HG03064 (cell line): Measurements from ENCODE around the gene ERBIN.
"Not testable (repeated sequence)": the region's sequence is repeated elsewhere in the genome, so short reads cannot be mapped to it uniquely, and the experiment has no call there.

ENCODE experiments used
- ATAC-seq: cut with Tn5 transposase; IDR thresholded peaks from one replicate; pipeline ENCODE4 v1.9.1; 2021; ENCODE audit warnings: low read depth; ENCODE audit not compliant: unreplicated experiment

ERBIN gene

DNA sequence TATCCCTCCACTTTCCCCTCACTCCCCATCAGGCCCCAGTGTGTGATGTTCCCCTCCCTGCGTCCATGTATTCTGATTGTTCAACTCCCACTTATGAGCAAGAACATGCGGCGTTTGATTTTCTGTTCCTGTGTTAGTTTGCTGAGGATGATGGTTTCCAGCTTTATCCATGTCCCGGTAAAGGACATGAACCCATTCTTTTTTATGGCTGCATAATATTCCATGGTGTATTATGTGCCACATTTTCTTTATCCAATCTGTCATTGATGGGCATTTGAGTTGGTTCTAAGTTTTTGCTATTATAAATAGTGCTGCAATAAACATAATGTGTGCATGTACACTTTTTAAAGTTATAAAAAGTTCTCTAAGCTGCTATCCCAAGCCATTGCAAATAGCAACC lies 75.6 kb downstream of the ERBIN start:
- no peak for ATAC-seq

- ATAC-seq = no peak
These were observed 76.0 kb downstream of the ERBIN start for GRCh38 chr5:66002415-66002814.

- no peak for ATAC-seq
These were observed 77.8 kb downstream of the ERBIN start for GRCh38 chr5:66004216-66004615.

DNA sequence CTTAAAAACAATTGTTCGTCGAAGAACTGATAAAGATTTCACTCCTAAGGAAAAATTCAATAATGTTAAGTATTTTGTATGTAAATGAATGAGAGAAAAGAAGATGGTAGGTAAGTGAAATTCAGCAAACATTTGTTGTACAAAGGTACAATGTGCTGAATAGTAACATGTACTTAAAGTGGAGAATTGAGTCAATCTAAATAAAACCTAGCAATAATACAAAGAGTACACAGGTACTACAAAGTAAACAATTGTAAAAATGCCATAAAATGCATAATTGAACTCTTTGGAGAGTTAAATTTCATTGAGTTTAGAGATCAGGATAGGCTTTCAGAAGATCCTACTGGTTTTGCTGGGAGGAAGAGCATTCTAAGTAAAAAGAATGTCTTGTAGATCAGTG lies 82.9 kb downstream of the ERBIN start:
- ATAC-seq = no peak

GRCh38 chr5:66010476-66010875 lies 84.1 kb downstream of the ERBIN start:
- ATAC-seq = no peak

GRCh38 chr5:66012271-66012670 lies 85.9 kb downstream of the ERBIN start:
- ATAC-seq = no peak

GRCh38 chr5:66013397-66013796 lies 87.0 kb downstream of the ERBIN start:
- no peak for ATAC-seq

DNA sequence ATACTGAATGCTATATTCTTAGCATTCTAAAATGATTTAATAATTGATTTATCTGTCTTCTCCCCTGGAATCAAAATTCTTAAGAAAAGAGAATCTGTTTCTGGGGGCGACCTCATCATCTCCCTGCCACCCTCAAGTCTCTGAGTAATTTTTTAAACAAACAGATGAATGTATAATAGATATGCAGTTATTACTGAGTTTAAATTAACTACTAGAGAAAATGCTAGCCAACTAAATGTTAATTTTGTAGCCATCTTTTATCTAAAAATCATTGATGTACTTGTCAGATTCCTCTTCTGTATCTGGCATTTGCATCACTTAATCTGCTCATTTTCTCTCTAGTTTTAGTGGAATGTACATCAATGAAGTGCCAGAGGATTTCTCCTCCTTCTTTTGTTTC lies 87.5 kb downstream of the ERBIN start:
- no peak for ATAC-seq

GRCh38 chr5:66015196-66015960 lies 89.0 kb downstream of the ERBIN start:
- no peak for ATAC-seq

- ATAC-seq = no peak
These were observed 95.2 kb downstream of the ERBIN start for GRCh38 chr5:66021585-66021984.

DNA sequence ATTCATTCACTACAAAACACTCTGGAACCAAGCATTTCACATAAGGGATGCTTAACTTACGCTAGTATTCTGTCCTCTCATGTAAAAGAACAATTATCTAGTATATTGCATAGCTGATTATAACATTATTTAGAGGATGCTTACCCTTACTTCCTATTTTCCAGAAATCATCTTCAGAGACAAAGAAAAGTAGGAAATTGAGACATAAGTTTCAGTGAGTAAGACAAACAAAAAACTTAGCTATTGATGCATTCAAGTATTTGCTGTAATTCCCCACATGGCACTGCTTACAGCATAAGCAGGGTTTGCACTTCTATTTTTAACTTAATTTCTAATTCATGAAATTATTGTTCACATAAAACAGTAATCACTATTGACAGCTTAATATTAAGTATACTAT lies 112.9 kb downstream of the ERBIN start:
- ATAC-seq = no peak

DNA sequence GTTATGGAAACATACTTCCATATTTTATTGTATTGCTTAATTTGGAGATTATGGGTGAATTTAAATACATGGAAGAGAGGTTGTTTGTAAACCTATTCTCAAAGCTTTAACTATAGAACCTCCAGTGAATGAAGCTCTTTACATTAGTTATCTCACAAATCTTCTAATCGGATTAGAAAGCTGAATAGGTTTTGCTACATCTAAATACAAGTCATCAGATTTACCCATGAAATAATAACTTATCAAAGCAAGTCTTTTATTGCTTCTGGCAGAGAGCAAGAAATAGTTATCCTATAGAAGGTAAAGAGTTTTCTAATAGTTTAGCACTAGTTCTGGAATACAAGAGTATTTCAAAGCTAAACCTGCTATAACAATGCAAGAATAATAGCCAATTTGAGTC lies 113.3 kb downstream of the ERBIN start:
- ATAC-seq = no peak

GRCh38 chr5:66041627-66042026 lies 115.3 kb downstream of the ERBIN start:
- no peak for ATAC-seq

GRCh38 chr5:66057239-66057638 lies 130.9 kb downstream of the ERBIN start:
- no peak for ATAC-seq

GRCh38 chr5:66061320-66061719 lies 134.9 kb downstream of the ERBIN start:
- ATAC-seq = not testable (repeated sequence)

DNA sequence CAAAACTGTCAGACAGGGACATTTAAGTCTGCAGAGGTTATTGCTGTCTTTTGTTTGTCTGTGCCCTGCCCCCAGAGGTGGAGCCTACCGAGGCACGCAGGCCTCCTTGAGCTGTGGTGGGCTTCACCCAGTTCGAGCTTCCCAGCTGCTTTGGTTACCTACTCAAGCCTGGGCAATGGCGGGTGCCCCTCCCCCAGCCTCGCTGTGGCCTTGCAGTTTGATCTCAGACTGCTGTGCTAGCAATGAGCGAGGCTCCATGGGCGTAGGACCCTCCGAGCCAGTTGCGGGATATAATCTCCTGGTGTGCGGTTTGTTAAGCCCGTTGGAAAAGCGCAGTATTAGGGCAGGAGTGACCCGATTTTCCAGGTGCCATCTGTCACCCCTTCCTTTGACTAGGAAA lies 136.7 kb downstream of the ERBIN start:
- not testable (repeated sequence) for ATAC-seq

GRCh38 chr5:66066826-66067225 lies 140.5 kb downstream of the ERBIN start:
- no peak for ATAC-seq

DNA sequence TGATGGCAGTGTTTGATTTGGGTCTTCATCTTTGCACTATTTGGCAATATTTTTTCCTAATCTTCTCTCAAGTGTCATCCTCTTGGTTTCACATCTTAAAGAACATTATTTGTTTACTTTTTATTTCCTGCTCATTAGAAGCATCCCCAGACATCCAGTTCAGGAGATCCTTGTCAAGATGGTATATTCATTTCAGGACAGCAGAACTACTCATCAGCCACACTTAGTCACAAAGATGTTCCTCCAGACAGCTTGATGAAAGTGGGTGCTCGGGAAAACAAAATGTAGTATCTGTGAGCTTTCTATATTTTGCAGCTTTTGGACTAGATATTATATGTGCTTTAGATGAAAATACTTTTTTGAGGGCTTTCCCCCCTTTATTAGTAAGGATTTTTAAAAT lies 145.7 kb downstream of the ERBIN start:
- no peak for ATAC-seq

DNA sequence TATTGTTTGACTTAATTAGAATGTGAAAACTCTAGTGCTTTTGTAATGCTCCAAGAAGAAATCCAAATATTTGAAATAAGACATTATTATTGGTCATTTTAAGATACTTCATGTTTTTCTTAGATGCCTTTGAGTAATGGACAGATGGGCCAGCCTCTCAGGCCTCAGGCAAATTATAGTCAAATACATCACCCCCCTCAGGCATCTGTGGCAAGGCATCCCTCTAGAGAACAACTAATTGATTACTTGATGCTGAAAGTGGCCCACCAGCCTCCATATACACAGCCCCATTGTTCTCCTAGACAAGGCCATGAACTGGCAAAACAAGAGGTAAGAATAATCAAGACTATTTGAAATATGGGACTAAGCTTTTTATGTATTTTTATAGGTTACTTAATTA lies 148.5 kb downstream of the ERBIN start:
- ATAC-seq = no peak

DNA sequence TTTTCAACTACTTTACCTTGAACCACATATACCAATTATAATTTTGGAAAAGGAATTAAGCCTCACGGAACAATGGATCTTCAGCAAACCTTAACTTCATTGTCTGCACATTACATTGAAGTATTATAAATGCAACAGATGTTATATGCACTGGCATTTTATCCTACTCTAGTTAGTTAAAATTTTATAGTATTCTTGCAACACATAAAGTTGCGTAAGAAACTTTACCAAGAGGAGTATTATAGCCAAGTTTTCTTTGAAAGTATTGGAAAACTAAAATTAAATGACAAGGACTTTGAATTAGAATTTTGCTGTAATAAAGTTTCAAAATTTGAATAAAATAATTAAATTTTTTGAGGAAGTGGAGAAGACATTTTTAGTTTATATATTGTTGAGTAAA lies 154.3 kb downstream of the ERBIN start:
- ATAC-seq = no peak

GRCh38 chr5:66089384-66089783 lies 163.0 kb downstream of the ERBIN start:
- ATAC-seq = no peak

GRCh38 chr5:66100851-66101250 lies 174.5 kb downstream of the ERBIN start:
- ATAC-seq = no peak

- no peak for ATAC-seq
These were observed 186.8 kb downstream of the ERBIN start for GRCh38 chr5:66113160-66113559.
